ENCODE results near the gene ZFYVE9. TPM values are rescaled to one million over a fixed set of nuclear protein-coding genes. Genes with fewer than 3 reads are reported as not detected.

The ZFYVE9 gene
- total and polyA plus RNA-seq, 10 of the 15 experiments (the other 5 are each of a cell fraction or from before 2014, with no cell fraction given) = 0.26 to 6.9 (median 2.3) TPM

DNA sequence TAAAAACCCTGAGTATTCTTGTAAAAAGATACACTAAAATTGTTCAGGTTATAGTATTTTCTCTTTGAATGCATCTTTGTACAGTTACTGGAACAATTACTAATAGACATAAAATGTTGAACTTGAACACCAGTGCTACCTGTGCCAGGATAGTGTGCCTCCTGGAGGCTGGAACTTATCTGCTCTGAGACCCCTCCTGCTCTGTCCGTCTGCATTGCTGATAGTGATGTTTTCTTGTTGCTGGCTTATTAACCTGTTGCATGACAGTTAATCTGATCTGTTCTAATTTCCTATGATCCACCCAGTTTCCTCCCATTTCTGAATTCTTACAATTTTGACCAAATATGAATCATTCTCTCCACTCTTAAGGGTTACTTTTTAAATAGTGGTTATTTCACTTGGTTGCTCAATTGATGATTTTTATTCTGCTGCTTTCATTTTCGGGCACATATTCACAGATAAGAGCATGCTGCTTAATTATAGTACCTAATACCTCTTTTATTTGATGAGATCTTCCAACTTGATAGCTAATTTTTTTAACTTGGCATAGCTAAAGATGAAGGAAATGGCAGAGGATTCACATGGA, 122.7 kb downstream of the ZFYVE9 start:
- TF ChIP-seq, protein P1, sequence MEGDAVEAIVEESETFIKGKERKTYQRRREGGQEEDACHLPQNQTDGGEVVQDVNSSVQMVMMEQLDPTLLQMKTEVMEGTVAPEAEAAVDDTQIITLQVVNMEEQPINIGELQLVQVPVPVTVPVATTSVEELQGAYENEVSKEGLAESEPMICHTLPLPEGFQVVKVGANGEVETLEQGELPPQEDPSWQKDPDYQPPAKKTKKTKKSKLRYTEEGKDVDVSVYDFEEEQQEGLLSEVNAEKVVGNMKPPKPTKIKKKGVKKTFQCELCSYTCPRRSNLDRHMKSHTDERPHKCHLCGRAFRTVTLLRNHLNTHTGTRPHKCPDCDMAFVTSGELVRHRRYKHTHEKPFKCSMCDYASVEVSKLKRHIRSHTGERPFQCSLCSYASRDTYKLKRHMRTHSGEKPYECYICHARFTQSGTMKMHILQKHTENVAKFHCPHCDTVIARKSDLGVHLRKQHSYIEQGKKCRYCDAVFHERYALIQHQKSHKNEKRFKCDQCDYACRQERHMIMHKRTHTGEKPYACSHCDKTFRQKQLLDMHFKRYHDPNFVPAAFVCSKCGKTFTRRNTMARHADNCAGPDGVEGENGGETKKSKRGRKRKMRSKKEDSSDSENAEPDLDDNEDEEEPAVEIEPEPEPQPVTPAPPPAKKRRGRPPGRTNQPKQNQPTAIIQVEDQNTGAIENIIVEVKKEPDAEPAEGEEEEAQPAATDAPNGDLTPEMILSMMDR (IDR thresholded peaks at IDR 0.05 in 2 of 3, conservative IDR thresholded peaks at IDR 0.05 in 1 of 3; ENCODE audit: control insufficient read depth in 2 of 3, extremely low read depth in 1 of 3, insufficient read depth in 1 of 3, low read depth in 3 of 3, low read length in 3 of 3) = 0 out of 6 replicates have a peak, but pooled peaks of 1 of the 3 experiments have one; percentile 4
- TF ChIP-seq, protein P2, sequence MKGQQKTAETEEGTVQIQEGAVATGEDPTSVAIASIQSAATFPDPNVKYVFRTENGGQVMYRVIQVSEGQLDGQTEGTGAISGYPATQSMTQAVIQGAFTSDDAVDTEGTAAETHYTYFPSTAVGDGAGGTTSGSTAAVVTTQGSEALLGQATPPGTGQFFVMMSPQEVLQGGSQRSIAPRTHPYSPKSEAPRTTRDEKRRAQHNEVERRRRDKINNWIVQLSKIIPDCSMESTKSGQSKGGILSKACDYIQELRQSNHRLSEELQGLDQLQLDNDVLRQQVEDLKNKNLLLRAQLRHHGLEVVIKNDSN (IDR thresholded peaks at IDR 0.05; ENCODE audit: borderline replicate concordance, extremely low read length, insufficient read depth, low read depth, low read length) = no peak
- no peak for TF ChIP-seq BMI1 (IDR thresholded peaks at IDR 0.05; ENCODE audit: borderline replicate concordance)
- no peak for TF ChIP-seq MEF2A (IDR thresholded peaks at IDR 0.05; ENCODE audit: insufficient read depth, low read depth, low read length)
- TF ChIP-seq, protein P3, sequence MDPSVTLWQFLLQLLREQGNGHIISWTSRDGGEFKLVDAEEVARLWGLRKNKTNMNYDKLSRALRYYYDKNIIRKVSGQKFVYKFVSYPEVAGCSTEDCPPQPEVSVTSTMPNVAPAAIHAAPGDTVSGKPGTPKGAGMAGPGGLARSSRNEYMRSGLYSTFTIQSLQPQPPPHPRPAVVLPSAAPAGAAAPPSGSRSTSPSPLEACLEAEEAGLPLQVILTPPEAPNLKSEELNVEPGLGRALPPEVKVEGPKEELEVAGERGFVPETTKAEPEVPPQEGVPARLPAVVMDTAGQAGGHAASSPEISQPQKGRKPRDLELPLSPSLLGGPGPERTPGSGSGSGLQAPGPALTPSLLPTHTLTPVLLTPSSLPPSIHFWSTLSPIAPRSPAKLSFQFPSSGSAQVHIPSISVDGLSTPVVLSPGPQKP (IDR thresholded peaks at IDR 0.05; ENCODE audit: low read depth, low read length) = no peak
- ChIA-PET POLR2A (no interaction called here), SMC1A (ENCODE audit: uncharacterized antibody, unreplicated experiment) (no interaction called here), RAD21 (ENCODE audit: unreplicated experiment) (no interaction called here), CTCF (no interaction called here)
- DNase-seq (ENCODE audit: low read depth, low spot score) = no peak
- Histone ChIP-seq H3K9me3 (replicated peaks; ENCODE audit: control insufficient read depth, insufficient read depth, low read length) (no peaks in the 10 kb centered on the region), H3K4me3 (no peak overlapping the region), H3K79me2 (ENCODE audit: control insufficient read depth, insufficient read depth, low read length) (no peaks in the 10 kb centered on the region), H2AFZ (ENCODE audit: control insufficient read depth, low read depth, low read length) (no peak overlapping the region), H3K27me3 (replicated peaks in 1 of 2; ENCODE audit: control insufficient read depth in 2 of 2, insufficient read depth in 2 of 2, low read length in 1 of 2) (no peaks in the 10 kb centered on the region), H3K4me2 (ENCODE audit: control insufficient read depth, insufficient read depth) (no peak overlapping the region), H3K9ac (ENCODE audit: control insufficient read depth, insufficient read depth, low read length) (no peak overlapping the region), H3K36me3 (ENCODE audit: control insufficient read depth in 2 of 2, insufficient read depth in 2 of 2, low read length in 1 of 2) (no peaks in the 10 kb centered on the region), H3K4me1 (ENCODE audit: control insufficient read depth, insufficient read depth, low read length) (no peaks in the 10 kb centered on the region), H4K20me1 (ENCODE audit: control insufficient read depth, insufficient read depth) (no peaks in the 10 kb centered on the region), H3K27ac (ENCODE audit: control insufficient read depth, insufficient read depth) (no peak overlapping the region)
- no TSS peak for BruUV-seq (replicated peaks)
- 13% methylated on average over 2 of the region's 2 CpGs for WGBS (ENCODE audit: insufficient coverage, insufficient replicate concordance, low lambda C conversion rate, missing lambda C conversion rate)
- in situ Hi-C loops (cut with MboI) = no loop called here
- no peak for FAIRE-seq
- no peak for ATAC-seq
- intact Hi-C loops (cut with micrococcal nuclease; ENCODE audit: unreplicated experiment) = no loop called here

Measured in GM12878 (cell line).